Fibroblast of lung (primary cell): ENCODE measurements around the gene C1QL3.

Source experiments
- EZH2 ChIP-seq: IDR thresholded peaks from 2 replicates; pipeline ENCODE4 v1.5.1; 2012; ENCODE audit warnings: low read length, control low read depth, mild to moderate bottlenecking; ENCODE audit errors: missing control alignments
- TF ChIP-seq, protein P1 (sequence below), 2 donors: IDR thresholded peaks in 1 of 2; conservative IDR thresholded peaks in 1 of 2; 1 replicate in 1 of 2; 2 replicates in 1 of 2; pipeline ENCODE4 v1.5.1; 2011 to 2012; ENCODE audit warnings: low read length in 2 of 2, control low read depth in 1 of 2, inconsistent platforms in 1 of 2, low read depth in 1 of 2, mild to moderate bottlenecking in 1 of 2

DNA sequence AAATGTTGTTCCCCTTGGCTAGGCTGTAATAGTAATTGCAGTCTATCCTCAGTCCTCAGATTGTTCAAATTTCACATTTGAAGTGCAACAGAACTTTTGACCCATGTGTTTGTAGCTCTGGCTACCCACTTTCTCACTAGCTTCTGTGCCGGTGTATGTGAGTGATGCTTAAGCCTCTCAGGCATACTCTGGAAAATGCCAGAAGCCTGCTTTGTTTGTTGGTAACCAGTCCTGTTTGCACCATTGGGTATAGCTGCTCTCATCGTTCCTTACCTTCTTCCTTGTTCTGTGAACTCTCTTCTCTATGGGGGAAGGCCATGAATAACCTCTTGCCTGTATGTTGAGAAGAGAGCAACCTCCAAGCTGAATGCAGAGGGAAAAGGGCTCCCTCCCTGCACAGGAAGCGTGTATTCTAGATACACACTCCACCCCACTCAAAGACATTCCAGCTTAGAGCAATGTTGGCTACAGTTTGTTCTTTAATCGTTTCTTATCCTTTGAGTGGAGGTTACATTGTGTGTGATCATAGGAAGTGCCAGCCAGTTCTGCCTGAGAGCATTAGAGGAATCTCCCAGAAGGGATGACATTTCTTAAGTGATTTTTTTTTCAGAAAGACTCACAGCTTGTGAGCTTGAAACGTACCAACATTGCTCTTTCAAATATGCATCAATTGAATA lies 40.5 kb downstream of the C1QL3 start:
- TF ChIP-seq, protein P1, sequence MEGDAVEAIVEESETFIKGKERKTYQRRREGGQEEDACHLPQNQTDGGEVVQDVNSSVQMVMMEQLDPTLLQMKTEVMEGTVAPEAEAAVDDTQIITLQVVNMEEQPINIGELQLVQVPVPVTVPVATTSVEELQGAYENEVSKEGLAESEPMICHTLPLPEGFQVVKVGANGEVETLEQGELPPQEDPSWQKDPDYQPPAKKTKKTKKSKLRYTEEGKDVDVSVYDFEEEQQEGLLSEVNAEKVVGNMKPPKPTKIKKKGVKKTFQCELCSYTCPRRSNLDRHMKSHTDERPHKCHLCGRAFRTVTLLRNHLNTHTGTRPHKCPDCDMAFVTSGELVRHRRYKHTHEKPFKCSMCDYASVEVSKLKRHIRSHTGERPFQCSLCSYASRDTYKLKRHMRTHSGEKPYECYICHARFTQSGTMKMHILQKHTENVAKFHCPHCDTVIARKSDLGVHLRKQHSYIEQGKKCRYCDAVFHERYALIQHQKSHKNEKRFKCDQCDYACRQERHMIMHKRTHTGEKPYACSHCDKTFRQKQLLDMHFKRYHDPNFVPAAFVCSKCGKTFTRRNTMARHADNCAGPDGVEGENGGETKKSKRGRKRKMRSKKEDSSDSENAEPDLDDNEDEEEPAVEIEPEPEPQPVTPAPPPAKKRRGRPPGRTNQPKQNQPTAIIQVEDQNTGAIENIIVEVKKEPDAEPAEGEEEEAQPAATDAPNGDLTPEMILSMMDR (conservative IDR thresholded peaks at IDR 0.05 in 1 of 2, IDR thresholded peaks at IDR 0.05 in 1 of 2; ENCODE audit: low read depth in 1 of 2, low read length in 2 of 2) = no peak
- no peak for TF ChIP-seq EZH2
